ENCODE data around the gene NOP53. TPM values are rescaled to one million over a fixed set of nuclear protein-coding genes. Genes with fewer than 3 reads are reported as not detected.

Gene NOP53
- polyA plus RNA-seq, 1 donor (not counting 4 experiments of a cell fraction or from before 2014, with no cell fraction given): 80.2 TPM

DNA sequence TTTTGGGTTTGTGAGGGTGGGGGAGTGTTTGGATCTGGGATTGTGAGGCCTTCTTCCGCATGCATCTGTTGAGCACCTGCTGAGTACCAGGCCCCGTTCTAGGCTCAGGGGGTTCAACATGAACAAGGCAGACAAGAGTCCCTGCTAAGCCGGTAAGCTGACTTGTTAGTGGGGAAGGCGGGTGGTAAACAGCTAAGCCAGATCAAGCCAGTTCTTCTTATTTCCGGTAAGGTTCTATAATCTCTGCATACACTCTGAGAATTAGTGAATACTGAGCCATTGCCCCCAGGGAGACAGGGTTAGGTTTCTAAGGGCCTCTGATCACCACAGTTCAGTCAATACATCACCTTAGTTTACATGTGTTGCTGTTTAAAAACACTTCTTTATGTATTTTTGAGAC lies 42.0 kb upstream of the NOP53 start:
- Histone ChIP-seq H3K79me2 (ENCODE audit: control insufficient read depth, insufficient read depth, low read length) (no peaks in the 10 kb centered on the region), H3K4me2 (ENCODE audit: control insufficient read depth, extremely low read depth, insufficient read depth, low read depth, low read length) (no peak overlapping the region), H3K9me3 (ENCODE audit: control insufficient read depth, low read depth, low read length) (no peaks in the 10 kb centered on the region), H3K27ac (ENCODE audit: control insufficient read depth, insufficient read depth, low read length) (no peak overlapping the region), H3K9ac (ENCODE audit: control insufficient read depth, extremely low read depth, insufficient read depth, low read length) (no peak overlapping the region), H3K27me3 (ENCODE audit: control insufficient read depth, extremely low read depth, insufficient read depth, low read length) (no peaks in the 10 kb centered on the region), H3K9me1 (ENCODE audit: control insufficient read depth, extremely low read depth, insufficient read depth, low read length) (no peaks in the 10 kb centered on the region), H3K36me3 (ENCODE audit: control insufficient read depth in 2 of 2, extremely low read depth in 1 of 2, insufficient read depth in 2 of 2, low read length in 2 of 2) (peaks cover 15 to 16% of the 10 kb centered on the region in 2 experiments), H4K20me1 (ENCODE audit: control insufficient read depth, extremely low read depth, insufficient read depth, low read length) (no peaks in the 10 kb centered on the region), H2AFZ (ENCODE audit: control insufficient read depth, low read length) (no peak overlapping the region), H3K4me3 (ENCODE audit: control insufficient read depth in 2 of 3, extremely low read depth in 1 of 3, insufficient read depth in 2 of 3, low read depth in 1 of 3, low read length in 3 of 3) (no peak overlapping the region), H3K4me1 (ENCODE audit: control insufficient read depth, extremely low read depth, insufficient read depth, low read length) (no peaks in the 10 kb centered on the region)
- TF ChIP-seq CTCF (optimal IDR thresholded peaks at IDR 0.05 in 1 of 3, IDR thresholded peaks at IDR 0.05 in 1 of 3, conservative IDR thresholded peaks at IDR 0.05 in 1 of 3; ENCODE audit: extremely low read depth in 1 of 3, insufficient read depth in 2 of 3, low read length in 3 of 3) (no peak), EZH2 (IDR thresholded peaks at IDR 0.05; ENCODE audit: low read length) (no peak)
- dilution Hi-C loops (cut with MboI; ENCODE audit: extremely low pct_ligation_motif_present, low sequenced_read_pairs): no loop called here
- DNase-seq (ENCODE audit: low read depth, low spot score) (no peak), FAIRE-seq (no peak)

DNA sequence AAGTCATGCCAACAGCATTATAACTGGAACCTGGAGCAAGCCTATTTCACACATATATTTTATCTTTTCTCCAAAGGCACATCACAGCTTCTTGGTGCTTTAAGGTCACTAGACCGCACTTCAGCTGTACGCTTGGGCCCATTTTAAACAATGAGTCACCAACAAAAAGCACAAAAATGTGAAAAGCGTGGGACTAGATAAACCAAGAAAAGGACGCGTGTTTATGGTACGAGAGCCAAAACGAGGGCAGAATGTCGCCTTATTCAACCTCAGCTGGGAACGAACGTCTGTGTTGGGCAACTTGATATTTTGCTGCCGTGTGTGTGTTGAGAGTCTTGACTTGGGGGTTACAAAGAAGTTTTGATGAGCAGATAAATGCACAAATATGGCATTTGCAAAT lies 41.3 kb upstream of the NOP53 start:
- Histone ChIP-seq H4K20me1 (ENCODE audit: control insufficient read depth, extremely low read depth, insufficient read depth, low read length) (no peaks in the 10 kb centered on the region), H3K4me3 (ENCODE audit: control insufficient read depth in 2 of 3, extremely low read depth in 1 of 3, insufficient read depth in 2 of 3, low read depth in 1 of 3, low read length in 3 of 3) (no peak overlapping the region), H3K27me3 (ENCODE audit: control insufficient read depth, extremely low read depth, insufficient read depth, low read length) (no peaks in the 10 kb centered on the region), H3K27ac (ENCODE audit: control insufficient read depth, insufficient read depth, low read length) (no peak overlapping the region), H3K4me2 (ENCODE audit: control insufficient read depth, extremely low read depth, insufficient read depth, low read depth, low read length) (no peak overlapping the region), H3K4me1 (ENCODE audit: control insufficient read depth, extremely low read depth, insufficient read depth, low read length) (no peaks in the 10 kb centered on the region), H3K36me3 (ENCODE audit: control insufficient read depth in 2 of 2, extremely low read depth in 1 of 2, insufficient read depth in 2 of 2, low read length in 2 of 2) (peaks cover 11 to 14% of the 10 kb centered on the region in 2 experiments), H3K9ac (ENCODE audit: control insufficient read depth, extremely low read depth, insufficient read depth, low read length) (no peak overlapping the region), H3K79me2 (ENCODE audit: control insufficient read depth, insufficient read depth, low read length) (no peaks in the 10 kb centered on the region), H2AFZ (ENCODE audit: control insufficient read depth, low read length) (no peak overlapping the region), H3K9me1 (ENCODE audit: control insufficient read depth, extremely low read depth, insufficient read depth, low read length) (no peaks in the 10 kb centered on the region), H3K9me3 (ENCODE audit: control insufficient read depth, low read depth, low read length) (no peaks in the 10 kb centered on the region)
- DNase-seq (ENCODE audit: low read depth, low spot score) (no peak), FAIRE-seq (no peak)
- dilution Hi-C loops (cut with MboI; ENCODE audit: extremely low pct_ligation_motif_present, low sequenced_read_pairs): no loop called here
- TF ChIP-seq CTCF (optimal IDR thresholded peaks at IDR 0.05 in 1 of 3, IDR thresholded peaks at IDR 0.05 in 1 of 3, conservative IDR thresholded peaks at IDR 0.05 in 1 of 3; ENCODE audit: extremely low read depth in 1 of 3, insufficient read depth in 2 of 3, low read length in 3 of 3): no peak
- TF ChIP-seq EZH2 (IDR thresholded peaks at IDR 0.05; ENCODE audit: low read length): no peak

Data from keratinocyte (primary cell).